A549 treated with DMSO at 1 μM for 4 hours (cell line): ENCODE measurements around the gene PRKAG2. TPM values are rescaled to one million over a fixed set of nuclear protein-coding genes. Genes with fewer than 3 reads are reported as not detected.

Experiments
- total RNA-seq: library from RNA; stranded (reverse); fragments of 200-300 nt; extraction: Qiagen RNA extraction; gene quantifications from 5 replicates; pipeline ENCODE4 v1.2.3, GENCODE V29; 2022; ENCODE audit warnings: low read depth

The PRKAG2 gene
- 35.6 to 41.5 TPM (median 37.0 TPM) in 5 replicates for total RNA-seq

GRCh38 chr7:151876899-151877777, at the start of gene PRKAG2:
PRKAG2 (minus strand) TSS chr7:151877115; CDS start chr7:151876620, 495 bp downstream.

GRCh38 chr7:151519765-151520418, 357.0 kb downstream of the PRKAG2 start, which contains the start of gene RHEB:
RHEB (minus strand) TSS chr7:151519895; CDS start chr7:151519511, 384 bp downstream.

Other genes with a start within 250 kb of the PRKAG2 start
- not detected in 5 replicates for gene GALNTL5, start 79.3 kb upstream of the PRKAG2 start, total RNA-seq
- 20.5 to 27.4 TPM (median 23.9 TPM) in 5 replicates for gene GALNT11, start 148.6 kb upstream of the PRKAG2 start, total RNA-seq